ENCODE measurements around the gene RNF150.

The RNF150 gene

DNA sequence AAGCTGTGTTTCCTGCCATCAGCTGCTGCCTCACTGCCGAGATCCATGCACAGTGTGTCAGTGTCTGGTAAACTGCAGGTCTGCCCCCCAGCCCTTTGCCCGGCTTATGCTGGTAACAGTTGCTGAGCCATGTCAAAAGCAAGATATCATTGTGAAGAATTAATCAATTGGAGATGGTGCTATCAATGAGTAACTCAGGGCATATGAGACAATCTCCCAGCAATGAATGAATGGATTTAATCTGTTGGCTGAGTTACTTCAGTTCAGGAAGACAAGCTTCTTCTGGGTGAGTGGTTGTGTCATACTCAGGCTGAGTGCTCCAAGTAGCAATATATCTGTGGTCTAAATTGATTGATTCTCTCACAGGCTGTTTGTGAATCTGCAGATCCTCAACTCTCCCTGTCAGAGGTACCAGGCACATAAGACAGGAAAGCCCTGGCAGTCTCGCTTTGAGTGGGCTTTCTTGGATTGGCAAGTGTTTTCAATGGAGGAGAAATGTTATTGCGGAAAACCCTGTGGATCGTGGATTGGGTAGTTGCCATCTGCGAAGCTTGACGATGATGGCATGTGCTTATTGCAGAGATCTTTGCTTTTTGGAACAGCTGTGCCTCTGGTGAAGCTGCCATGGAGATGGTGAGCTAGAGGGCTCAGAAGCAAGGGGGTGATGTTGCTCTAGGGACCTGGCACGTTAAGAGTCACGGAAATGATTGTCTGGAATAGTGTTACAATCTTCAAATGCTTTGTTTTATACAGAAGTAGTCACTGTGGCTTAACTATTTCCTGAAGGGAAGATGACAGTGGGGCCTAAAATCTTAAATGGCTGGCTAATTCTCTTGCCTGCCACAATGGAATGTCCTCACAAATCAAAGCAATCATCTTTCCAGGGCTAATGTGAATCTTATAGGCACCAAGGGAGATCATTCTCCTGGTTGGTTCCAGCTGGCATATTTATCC, 229.5 kb downstream of the RNF150 start:
- in situ Hi-C loops (cut with HindIII; ENCODE audit: low pct_ligation_motif_present, low sequenced_read_pairs) = no loop called here
- Histone ChIP-seq H3K36me3 (replicated peaks) (no peaks in the 10 kb centered on the region), H3K27ac (no peak overlapping the region), H3K4me3 (ENCODE audit: low read depth, low read length) (no peak overlapping the region), H3K27me3 (replicated peaks) (no peaks in the 10 kb centered on the region)
- no peak for DNase-seq
- no peak for TF ChIP-seq CTCF (IDR thresholded peaks at IDR 0.05; ENCODE audit: low read depth, low read length, missing control alignments)

DNA sequence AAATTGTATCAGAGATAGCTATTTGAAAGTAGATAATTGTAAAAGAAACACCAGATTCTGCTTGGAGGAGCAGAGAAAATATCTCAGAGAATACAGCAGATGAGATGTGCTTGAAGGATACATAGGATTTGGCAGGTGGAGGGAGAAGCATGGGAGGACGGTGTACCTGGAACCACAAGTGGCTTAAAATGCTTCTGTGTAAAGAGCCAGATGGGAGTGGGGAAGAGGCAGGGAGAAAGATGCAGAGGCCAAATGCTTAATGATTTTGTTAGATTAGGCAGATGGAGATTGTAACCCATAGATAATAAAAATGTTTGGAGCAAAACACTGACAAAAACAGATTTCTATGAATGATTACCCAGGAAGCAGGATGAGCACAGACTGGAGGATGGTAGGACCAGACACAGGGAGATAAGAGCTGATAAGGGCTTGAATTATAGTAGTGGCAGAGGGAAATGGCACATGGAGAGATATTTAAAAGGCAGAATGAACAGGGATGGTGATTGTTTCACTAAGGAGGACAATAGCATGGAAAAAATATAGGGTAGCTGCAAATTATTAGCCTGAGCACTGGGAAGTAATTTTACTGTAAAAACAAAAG, 231.4 kb downstream of the RNF150 start:
- H3K27ac ChIP-seq = no peak overlapping the region
- no peaks in the 10 kb centered on the region for H3K27me3 ChIP-seq (replicated peaks)
- no peaks in the 10 kb centered on the region for H3K36me3 ChIP-seq (replicated peaks)
- TF ChIP-seq CTCF (IDR thresholded peaks at IDR 0.05; ENCODE audit: low read depth, low read length, missing control alignments) = no peak
- in situ Hi-C loops (cut with HindIII; ENCODE audit: low pct_ligation_motif_present, low sequenced_read_pairs) = no loop called here
- no peak for DNase-seq
- H3K4me3 ChIP-seq (ENCODE audit: low read depth, low read length) = no peak overlapping the region

DNA sequence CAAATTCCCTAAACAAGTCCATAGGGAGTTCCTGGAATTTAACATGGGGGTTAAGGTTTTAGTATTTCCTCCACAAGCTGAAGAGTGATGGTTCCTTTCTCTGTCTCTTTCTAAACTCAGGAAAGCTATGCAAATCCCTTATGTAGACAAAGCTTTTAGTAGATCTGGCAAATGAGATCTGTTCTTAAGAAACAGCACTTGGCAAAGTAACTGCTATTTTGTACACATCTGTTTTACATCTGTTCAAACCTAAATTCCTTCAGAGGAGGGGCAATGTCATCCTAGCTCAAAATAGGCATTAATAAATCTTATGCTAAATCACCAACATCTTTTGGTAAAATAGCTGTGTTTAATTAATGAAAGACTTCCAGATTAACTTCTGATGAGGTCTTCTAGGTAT, 239.3 kb downstream of the RNF150 start:
- Histone ChIP-seq H3K27me3 (replicated peaks) (no peaks in the 10 kb centered on the region), H3K27ac (no peak overlapping the region), H3K4me3 (ENCODE audit: low read depth, low read length) (no peak overlapping the region), H3K36me3 (replicated peaks) (no peaks in the 10 kb centered on the region)
- no peak for DNase-seq
- TF ChIP-seq CTCF (IDR thresholded peaks at IDR 0.05; ENCODE audit: low read depth, low read length, missing control alignments) = no peak
- in situ Hi-C loops (cut with HindIII; ENCODE audit: low pct_ligation_motif_present, low sequenced_read_pairs) = loop anchor here (25.0 kb wide), 1 partner anchor 243 kb away; the partner anchor contains the start of gene RNF150

GRCh38 chr4:140888054-140888453, 245.2 kb downstream of the RNF150 start:
- Histone ChIP-seq H3K36me3 (replicated peaks) (no peaks in the 10 kb centered on the region), H3K4me3 (ENCODE audit: low read depth, low read length) (no peak overlapping the region), H3K27ac (no peak overlapping the region), H3K27me3 (replicated peaks) (no peaks in the 10 kb centered on the region)
- in situ Hi-C loops (cut with HindIII; ENCODE audit: low pct_ligation_motif_present, low sequenced_read_pairs) = loop anchor here (25.0 kb wide), 1 partner anchor 249 kb away; the partner anchor contains the start of gene RNF150
- DNase-seq = no peak
- TF ChIP-seq CTCF (IDR thresholded peaks at IDR 0.05; ENCODE audit: low read depth, low read length, missing control alignments) = no peak

- no peak for DNase-seq
- H3K36me3 ChIP-seq (replicated peaks) = no peaks in the 10 kb centered on the region
- TF ChIP-seq CTCF (IDR thresholded peaks at IDR 0.05; ENCODE audit: low read depth, low read length, missing control alignments) = no peak
- in situ Hi-C loops (cut with HindIII; ENCODE audit: low pct_ligation_motif_present, low sequenced_read_pairs) = loop anchor here (25.0 kb wide), 1 partner anchor 250 kb away; the partner anchor contains the start of gene RNF150
- no peaks in the 10 kb centered on the region for H3K27me3 ChIP-seq (replicated peaks)
- no peak overlapping the region for H3K4me3 ChIP-seq (ENCODE audit: low read depth, low read length)
- no peak overlapping the region for H3K27ac ChIP-seq
Measured at GRCh38 chr4:140887467-140887866, 245.8 kb downstream of the RNF150 start.
